Medulla oblongata (tissue), 1 donor: ENCODE measurements around the gene CLEC4A.
"Not testable (repeated sequence)": the region's sequence is repeated elsewhere in the genome, so short reads cannot be mapped to it uniquely, and the experiment has no call there.

ENCODE experiments used
- DNase-seq: peaks from one replicate; pipeline ENCODE4 v3.0.0-alpha.2; 2015; ENCODE audit errors: extremely low spot score

CLEC4A gene

DNA sequence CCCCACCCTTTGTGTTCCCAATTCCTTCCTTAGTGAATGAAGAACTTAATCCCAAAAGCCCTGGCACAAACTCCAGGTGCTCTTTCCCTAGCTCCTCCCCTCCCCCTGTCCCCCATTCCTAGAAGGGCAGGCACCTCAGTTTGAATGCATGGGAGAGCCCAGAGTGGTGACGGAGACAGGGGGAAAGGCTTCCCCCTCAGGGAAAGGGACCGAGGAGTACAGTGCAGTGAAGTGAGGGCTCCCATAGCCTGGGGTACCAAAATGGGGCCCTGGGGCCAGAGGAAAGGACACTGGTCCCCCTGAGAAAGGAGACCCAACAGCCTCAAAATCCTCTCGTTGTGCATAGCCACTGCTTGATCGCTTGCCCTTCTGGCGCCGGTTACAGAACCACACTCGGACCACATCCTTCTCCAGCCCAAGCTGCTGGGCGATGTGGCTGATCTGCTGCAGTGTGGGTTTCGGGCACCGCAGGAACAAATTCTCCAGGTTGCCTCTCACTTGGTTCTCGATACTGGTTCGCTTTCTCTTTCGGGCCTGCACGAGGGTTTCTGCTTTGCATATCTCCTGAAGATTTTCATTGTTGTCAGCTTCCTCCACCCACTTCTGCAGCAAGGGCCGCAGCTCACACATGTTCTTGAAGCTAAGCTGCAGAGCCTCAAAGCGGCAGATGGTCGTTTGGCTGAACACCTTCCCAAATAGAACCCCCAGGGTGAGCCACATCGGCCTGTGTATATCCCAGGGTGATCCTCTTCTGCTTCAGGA, 10.4 kb downstream of the CLEC4A start:
- not testable (repeated sequence) for DNase-seq

DNA sequence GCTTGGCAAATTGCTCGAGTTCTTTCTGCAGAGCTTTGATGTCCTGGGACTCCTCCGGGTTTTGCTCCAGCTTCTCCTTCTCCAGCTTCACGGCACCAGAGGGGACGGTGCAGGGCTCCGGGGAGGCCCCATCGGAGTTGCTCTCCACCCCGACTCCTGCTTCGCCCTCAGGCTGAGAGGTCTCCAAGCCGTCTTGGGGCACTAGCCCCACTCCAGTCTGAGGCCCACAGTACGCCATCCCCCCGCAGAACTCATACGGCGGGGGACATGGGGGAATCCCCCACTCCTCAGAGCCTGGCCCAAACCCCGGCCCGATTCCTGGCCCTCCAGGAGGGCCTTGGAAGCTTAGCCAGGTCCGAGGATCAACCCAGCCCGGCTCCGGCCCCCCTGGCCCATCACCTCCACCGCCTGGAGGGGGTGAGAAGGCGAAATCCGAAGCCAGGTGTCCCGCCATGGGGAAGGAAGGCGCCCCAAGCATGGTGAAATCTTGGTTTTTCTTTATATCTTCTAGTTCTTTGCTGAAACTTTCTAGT, 11.0 kb downstream of the CLEC4A start:
- not testable (repeated sequence) for DNase-seq

DNA sequence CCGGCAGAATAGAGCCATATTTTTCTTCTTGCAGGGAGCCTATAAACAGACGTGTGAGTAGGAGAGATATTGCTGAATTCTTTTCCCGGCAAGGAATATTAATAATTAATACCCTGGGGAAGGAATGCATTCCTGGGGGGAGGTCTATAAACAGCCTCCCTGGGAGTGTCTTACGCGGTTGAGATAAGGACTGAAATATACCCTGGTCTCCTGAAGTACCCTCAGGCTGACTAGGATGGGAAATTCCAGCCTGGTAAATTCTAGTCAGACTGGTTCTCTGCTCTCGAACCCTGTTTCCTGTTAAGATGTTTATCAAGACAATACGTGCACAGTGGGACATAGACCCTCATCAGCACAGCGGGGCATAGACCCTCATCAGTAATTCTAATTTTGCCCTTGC, 18.2 kb downstream of the CLEC4A start:
- DNase-seq: not testable (repeated sequence)

DNA sequence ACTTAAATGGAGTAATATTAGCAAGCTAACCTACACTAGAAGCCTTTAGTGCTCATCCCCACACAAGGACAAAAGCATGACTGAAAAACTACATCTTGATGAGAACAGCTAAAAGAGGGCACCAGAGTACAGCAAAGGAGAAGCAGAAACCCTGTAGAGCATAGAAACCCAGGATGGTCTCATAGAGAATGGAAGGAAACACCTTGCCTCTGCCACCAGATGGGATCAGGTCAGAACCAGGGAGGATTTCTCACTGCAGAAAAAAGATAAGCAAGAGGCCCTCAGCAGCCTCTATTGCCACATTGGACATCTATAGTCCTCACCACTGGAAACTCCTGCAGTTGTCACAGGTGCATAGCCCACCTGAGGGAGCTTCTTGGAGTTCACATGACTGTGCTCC, 19.8 kb downstream of the CLEC4A start:
- DNase-seq: no peak

DNA sequence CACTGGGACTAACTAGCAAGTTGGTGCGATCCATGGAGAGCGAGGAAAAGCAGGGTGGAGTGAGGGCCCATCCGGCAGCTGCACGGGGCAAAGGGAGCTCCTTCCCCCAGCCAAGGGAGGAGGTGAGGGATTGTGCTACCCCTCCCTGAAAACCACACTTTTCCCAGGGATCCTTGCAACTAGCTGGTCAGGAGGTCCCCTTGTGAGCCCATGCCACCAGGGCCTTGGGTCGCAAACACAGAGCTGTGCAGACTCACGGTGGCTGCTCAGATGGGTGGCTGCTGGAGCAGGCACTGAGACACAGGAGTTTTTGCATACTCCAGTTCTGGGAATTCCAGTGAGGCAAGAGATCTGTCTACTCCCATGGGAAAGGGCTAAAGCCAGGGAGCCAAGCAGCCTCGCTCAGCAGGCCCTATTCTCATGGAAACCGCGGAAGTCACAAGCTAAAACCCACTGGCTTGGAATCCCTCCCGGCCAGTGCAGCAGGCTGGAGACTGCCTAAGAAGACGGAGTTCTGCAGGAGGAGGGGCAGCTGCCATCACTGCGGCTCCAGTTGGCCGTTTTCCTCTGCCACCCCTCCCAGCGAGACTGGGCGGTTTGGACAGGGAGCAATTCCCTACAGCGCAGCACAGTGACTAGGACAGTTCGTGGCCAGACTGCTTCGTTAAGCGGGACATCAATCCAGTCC, 22.5 kb downstream of the CLEC4A start:
- peak; percentile 85 for DNase-seq

DNA sequence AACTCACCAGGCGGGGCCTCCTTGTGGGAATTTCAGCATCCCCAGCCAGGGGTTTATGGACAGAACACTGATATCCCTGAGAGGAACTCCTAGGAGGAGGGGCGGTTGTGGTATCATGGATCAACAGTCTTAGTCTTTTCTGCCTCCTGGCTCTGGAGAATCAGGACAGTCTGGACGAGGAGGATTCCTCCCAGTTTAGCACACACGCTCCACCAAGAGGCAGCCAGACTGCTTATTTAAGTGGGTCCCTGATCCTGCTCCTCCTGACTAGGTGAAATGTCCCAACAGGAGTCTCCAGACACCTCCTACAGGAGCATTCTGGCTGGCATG, 23.0 kb downstream of the CLEC4A start:
- DNase-seq: no peak

DNA sequence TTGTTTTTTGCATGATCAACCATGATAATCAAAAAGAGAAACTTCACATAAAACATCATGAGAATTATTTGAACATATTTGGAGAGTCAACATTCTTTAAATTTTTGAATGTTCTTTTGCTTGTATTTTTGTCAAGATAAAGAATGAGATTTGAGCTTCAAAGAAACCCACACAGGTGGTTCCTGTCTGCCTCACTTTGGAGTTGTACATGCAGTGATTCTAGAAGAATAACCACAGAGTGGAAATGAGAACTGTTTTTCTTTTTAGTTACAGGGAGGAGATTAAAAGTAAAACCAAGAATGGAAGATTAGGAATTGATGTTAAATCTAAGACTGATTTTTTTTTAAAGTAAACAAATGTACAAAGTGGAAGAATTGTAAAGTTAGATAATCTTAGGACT, 31.1 kb downstream of the CLEC4A start:
- no peak for DNase-seq

DNA sequence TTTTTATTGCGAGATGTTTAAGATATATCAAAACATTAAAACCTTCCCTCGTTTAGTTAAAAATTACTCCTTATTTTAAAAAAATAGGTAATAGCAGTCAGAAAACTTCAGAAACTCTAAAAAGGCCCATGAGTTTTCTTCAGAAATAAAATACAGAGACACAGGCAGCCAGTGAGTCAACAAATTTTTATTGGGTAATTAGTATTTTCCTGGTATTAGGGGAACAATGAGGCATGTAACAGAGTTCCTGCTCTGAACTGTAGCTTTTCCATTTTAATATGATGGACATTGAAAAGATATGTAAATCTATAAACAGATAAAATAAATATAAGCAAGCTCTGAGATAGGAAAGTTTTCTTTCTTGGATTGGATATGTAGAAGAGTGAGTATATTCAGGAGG, 33.0 kb downstream of the CLEC4A start:
- DNase-seq: no peak

DNA sequence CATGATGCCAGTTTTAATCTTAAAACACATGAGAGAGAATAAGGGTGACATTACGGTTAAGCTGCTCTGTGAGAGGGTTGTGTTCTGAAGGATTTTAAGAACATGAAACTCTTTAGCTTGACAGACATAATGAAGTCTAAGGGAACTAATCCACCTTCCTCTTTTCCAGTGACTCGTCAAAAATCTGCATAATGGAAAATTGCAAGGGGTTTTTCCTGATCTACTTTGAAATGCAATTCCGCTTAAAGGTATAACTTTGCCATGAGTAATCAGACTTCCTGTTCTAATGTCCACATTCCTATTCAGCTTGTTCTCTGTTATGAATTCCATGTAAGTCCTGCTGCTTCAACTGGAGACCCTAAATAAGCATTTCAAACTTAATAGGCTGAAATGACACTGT, 33.4 kb downstream of the CLEC4A start, which contains the start of gene ZNF705A:
TSS of gene ZNF705A (plus strand) at position 171 of the 400 bp plus-strand sequence. CDS start 15,611 bp downstream, outside the sequence.
- no peak for DNase-seq

DNA sequence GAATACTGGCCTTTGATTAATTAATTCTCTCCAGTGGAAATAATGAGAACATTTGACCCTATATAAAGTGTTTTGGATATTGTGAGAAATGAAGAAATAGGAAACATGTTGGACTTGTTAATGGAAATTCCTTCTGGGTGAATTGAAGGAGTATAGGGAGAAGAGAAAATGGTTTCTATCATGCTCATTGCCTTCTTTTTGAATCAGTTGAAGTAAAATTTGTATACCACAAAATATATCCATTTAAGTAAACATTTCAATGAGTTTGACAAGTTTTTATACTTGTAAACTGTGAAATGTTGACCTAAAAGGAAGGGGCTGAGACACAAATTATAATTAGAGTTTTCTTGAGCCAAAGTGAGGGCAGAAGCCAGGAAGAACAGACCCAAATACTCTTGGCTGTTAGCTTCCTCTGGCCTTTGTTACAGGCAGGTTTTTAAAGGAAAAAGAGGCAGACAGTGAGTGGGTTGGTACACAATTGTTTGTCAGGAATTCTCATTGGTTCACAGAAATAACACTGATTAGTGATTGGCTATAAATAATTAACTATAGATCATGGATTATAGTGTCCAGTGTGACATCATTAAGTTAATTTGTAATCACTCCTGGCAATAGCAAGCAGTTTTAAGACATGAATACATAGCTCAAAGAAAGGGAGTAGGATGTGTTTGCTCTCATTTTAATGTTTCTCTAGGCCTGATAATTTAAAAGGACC, 34.2 kb downstream of the CLEC4A start:
- no peak for DNase-seq

DNA sequence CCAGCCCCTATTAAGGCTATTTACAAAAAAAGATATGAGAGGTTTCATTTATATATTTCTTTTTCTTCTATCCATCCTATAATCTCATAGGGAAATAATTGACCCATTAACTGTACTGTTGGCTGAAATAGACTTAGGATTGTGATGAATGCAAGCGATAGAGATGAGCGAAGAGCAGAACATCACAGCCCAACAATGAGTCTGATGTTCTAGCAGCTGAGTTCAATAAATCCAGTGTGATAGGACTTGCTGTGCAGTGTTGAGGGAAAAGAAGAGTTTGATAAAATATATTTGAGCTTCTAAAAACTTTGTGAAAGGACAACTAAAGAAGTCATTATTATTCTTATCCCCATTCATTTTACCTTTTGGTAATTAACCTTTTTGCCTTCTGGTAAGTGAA, 49.5 kb downstream of the CLEC4A start:
- peak; percentile 34 for DNase-seq

DNA sequence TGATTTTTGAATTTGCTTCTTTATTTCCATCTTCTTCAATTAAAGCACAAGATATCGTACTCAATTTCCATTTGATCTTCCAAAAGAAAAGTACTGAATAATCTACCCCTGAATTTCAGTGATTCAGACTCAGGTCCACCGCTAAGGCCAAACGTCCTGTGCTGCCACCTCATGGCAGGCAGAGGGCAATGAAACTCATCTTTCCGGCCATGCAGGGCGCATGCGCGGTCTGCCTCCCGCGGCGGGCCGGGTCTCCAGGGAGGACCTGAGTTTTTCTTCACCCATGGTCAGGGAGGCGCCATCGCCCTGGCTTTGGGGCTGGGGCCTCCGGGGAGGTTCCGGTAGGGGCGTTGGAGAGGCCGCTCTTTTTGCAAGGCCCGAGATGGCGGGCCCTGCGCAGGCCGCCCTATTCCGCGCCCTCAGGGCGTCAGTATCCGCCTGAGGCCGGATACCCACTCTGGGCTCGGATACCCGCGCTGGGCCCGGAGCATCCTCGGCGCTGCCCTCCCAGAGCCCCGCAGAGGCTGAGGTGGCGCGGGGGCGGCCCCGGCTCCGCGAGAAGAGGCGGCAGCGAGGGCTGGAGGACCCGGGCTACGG, 56.7 kb downstream of the CLEC4A start:
- peak; percentile 93 for DNase-seq

DNA sequence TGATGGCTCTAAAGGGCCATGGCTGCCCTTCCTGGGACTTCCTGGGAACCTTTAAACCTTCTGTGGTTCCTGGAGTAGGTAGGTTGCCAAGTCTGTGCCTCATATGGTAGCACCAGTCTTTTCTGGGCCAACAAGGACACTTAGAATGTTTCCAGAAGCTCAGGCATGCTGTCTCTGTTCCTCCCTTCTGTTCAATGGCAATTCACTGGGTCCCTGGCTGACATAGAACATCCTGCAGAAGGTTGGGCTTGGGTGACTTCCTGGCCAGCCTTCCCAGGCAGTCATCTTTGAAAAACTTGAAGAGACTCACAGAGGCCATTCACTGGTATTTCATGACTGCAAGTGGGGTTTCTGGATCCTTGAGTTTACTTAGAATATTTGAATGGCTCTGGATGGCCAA, 57.9 kb downstream of the CLEC4A start:
- DNase-seq: not testable (repeated sequence)

DNA sequence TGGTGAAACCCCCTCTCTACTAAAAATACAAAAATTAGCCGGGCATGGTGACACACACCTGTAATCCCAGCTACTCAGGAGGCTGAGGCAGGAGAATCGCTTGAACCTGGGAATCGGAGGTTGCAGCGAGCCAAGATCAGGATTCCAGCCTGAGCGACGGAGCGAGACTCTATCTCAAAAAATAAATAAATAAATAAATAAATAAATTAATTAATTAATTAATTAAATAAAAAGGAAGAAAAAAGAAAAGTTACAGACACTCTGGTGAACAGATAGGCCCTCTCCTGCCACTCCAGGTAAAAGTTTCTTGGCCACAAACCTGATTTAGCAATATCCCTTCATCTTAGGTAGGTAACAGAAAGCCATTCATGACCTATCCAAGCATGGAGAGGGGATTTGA, 59.5 kb downstream of the CLEC4A start:
- DNase-seq: not testable (repeated sequence)

DNA sequence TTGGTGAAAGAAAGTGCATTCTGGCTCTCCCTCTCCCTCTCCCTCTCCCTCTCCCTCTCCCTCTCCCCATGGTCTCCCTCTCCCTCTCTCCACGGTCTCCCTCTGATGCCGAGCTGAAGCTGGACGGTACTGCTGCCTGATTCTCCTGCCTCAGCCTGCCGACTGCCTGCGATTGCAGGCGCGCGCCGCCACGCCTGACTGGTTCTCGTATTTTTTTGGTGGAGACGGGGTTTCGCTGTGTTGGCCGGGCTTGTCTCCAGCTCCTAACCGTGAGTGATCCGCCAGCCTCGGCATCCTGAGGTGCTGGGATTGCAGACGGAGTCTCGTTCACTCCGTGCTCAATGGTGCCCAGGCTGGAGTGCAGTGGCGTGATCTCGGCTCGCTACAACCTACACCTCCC, 59.9 kb downstream of the CLEC4A start:
- DNase-seq: not testable (repeated sequence)

DNA sequence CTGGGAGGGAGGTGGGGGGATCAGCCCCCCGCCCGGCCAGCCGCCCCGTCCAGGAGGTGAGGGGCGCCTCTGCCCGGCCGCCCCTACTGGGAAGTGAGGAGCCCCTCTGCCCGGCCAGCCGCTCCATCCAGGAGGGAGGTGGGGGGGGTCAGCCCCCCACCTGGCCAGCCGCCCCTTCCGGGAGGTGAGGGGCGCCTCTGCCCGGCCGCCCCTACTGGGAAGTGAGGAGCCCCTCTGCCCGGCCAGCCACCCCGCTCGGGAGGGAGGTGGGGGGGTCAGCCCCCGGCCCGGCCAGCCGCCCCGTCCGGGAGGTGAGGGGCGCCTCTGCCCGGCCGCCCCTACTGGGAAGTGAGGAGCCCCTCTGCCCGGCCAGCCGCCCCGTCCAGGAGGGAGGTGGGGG, 60.8 kb downstream of the CLEC4A start:
- DNase-seq: not testable (repeated sequence)

DNA sequence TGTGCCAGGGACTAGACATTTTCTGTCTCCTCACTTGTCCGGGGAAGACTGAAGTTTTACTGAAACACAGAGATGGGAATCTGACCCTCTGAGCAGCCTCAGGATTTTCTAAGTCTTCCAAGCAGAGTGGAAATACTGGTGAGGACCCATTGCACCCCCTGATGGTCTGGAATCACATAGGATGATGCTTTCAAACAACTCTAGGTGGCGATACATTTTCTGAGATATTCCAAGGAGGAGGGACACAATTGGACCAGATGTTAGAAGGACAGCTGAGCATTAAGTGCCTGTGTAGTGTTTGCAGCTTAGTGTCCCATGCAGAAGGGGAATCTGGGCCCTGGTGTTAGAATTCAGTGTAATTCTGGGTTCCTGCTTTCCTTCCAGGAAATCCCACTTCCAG, 64.7 kb downstream of the CLEC4A start:
- DNase-seq: not testable (repeated sequence)
